ENCODE measurements around the gene GAL3ST2.

DNA sequence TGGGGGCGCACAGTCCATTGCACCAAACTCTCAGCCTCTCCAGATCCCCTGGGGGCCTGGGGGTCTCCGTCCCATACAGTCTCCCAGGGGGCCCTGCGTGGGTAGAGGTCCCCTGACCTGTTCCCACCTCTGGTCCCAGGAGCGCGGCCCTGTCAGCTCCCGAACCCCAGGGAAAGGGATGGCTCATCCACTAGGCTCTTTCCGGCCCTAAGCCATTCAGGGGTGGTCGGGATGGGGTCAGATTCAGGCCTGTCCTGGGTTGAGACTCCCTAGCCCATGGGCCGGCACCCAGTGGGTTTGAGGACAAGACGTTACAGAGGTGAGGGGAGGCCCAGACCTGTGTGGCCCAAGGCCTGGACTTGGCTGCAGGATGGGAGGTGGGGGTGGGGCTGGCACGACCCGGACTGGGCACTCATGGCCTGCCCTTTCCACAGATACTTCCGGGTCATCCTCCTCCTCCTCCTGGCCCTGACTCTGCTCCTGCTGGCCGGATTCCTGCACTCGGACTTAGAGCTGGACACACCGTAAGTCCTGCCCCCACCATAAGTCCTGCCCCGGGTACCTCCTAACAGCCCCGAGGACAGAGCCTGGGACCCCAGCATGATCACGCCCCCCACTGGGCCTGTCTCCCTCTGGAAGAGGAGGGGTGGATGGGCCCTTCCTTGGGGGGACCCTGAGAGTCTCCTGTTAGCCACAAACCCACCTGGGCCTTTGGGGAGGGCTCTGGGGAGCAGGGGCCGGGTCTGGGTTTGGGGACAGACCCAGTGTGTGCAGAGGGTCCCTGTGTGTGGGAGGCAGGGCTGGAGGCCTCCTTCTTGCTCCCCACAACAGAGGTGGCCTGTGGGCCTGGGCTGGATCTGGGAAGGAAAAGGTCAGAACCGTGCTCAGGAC lies 22.3 kb downstream of the GAL3ST2 start:
- TF ChIP-seq SMC3 (IDR thresholded peaks at IDR 0.05; ENCODE audit: low read depth, low read length) (no peak), RXRA (IDR thresholded peaks at IDR 0.05; ENCODE audit: borderline replicate concordance, low read depth) (no peak), EP300 (IDR thresholded peaks at IDR 0.05; ENCODE audit: borderline replicate concordance in 1 of 2, low read depth in 1 of 2, low read length in 1 of 2) (no peak), FOXM1 (IDR thresholded peaks at IDR 0.05; ENCODE audit: low read depth) (no peak)
- TF ChIP-seq, protein P1, sequence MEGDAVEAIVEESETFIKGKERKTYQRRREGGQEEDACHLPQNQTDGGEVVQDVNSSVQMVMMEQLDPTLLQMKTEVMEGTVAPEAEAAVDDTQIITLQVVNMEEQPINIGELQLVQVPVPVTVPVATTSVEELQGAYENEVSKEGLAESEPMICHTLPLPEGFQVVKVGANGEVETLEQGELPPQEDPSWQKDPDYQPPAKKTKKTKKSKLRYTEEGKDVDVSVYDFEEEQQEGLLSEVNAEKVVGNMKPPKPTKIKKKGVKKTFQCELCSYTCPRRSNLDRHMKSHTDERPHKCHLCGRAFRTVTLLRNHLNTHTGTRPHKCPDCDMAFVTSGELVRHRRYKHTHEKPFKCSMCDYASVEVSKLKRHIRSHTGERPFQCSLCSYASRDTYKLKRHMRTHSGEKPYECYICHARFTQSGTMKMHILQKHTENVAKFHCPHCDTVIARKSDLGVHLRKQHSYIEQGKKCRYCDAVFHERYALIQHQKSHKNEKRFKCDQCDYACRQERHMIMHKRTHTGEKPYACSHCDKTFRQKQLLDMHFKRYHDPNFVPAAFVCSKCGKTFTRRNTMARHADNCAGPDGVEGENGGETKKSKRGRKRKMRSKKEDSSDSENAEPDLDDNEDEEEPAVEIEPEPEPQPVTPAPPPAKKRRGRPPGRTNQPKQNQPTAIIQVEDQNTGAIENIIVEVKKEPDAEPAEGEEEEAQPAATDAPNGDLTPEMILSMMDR (IDR thresholded peaks at IDR 0.05), result no peak
- TF ChIP-seq, protein P2, sequence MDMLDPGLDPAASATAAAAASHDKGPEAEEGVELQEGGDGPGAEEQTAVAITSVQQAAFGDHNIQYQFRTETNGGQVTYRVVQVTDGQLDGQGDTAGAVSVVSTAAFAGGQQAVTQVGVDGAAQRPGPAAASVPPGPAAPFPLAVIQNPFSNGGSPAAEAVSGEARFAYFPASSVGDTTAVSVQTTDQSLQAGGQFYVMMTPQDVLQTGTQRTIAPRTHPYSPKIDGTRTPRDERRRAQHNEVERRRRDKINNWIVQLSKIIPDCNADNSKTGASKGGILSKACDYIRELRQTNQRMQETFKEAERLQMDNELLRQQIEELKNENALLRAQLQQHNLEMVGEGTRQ (IDR thresholded peaks at IDR 0.05; ENCODE audit: borderline replicate concordance, low read depth, low read length), result no peak
- TF ChIP-seq, protein P3, sequence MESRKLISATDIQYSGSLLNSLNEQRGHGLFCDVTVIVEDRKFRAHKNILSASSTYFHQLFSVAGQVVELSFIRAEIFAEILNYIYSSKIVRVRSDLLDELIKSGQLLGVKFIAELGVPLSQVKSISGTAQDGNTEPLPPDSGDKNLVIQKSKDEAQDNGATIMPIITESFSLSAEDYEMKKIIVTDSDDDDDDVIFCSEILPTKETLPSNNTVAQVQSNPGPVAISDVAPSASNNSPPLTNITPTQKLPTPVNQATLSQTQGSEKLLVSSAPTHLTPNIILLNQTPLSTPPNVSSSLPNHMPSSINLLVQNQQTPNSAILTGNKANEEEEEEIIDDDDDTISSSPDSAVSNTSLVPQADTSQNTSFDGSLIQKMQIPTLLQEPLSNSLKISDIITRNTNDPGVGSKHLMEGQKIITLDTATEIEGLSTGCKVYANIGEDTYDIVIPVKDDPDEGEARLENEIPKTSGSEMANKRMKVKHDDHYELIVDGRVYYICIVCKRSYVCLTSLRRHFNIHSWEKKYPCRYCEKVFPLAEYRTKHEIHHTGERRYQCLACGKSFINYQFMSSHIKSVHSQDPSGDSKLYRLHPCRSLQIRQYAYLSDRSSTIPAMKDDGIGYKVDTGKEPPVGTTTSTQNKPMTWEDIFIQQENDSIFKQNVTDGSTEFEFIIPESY (IDR thresholded peaks at IDR 0.05; ENCODE audit: borderline replicate concordance, low read depth), result no peak
- TF ChIP-seq, protein P4, sequence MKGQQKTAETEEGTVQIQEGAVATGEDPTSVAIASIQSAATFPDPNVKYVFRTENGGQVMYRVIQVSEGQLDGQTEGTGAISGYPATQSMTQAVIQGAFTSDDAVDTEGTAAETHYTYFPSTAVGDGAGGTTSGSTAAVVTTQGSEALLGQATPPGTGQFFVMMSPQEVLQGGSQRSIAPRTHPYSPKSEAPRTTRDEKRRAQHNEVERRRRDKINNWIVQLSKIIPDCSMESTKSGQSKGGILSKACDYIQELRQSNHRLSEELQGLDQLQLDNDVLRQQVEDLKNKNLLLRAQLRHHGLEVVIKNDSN (IDR thresholded peaks at IDR 0.05; ENCODE audit: borderline replicate concordance, low read depth), result no peak
